HEK293 (cell line): Measurements from ENCODE around the gene MORF4L1.
"Not testable (repeated sequence)": the region's sequence is repeated elsewhere in the genome, so short reads cannot be mapped to it uniquely, and the experiment has no call there.

Experiments
- CTCF ChIA-PET: fragments of 350-600 bp; formaldehyde crosslinking; extraction: SDS; loops from one replicate; lab custom pipeline; 2021; ENCODE audit warnings: antibody characterized with exemption; lab: Yijun Ruan, JAX
- POLR2A ChIA-PET: fragments of 300-600 bp; formaldehyde crosslinking; extraction: SDS; loops from one replicate; lab custom pipeline; 2020; ENCODE audit warnings: antibody characterized with exemption, inconsistent platforms; lab: Yijun Ruan, JAX
- H3K27ac ChIP-seq: fragments of 200-500 bp; sonication (Bioruptor generic); 2 replicates; pipeline ENCODE4 v1.5.1; 2014; ENCODE audit warnings: low read depth, low read length, control low read depth, inconsistent platforms; ENCODE audit errors: extremely low read depth
- H3K36me3 ChIP-seq, 2 experiments: fragments of 200-500 bp in 1 of 2; sonication (Bioruptor generic) in 1 of 2; 1 replicate in 1 of 2; 2 replicates in 1 of 2; pipeline ENCODE4 v1.5.1; 2014 to 2017; ENCODE audit warnings: inconsistent platforms in 2 of 2, low read length in 2 of 2; ENCODE audit not compliant: control insufficient read depth in 2 of 2, insufficient read depth in 1 of 2
- H3K4me1 ChIP-seq: fragments of 200-500 bp; sonication (Bioruptor generic); 2 replicates; pipeline ENCODE4 v1.5.1; 2014; ENCODE audit warnings: mild to moderate bottlenecking, low read length, inconsistent platforms; ENCODE audit not compliant: control insufficient read depth, insufficient read depth
- H3K4me3 ChIP-seq: 2 replicates; pipeline ENCODE4 v1.5.1; 2011; ENCODE audit warnings: low read depth, mild to moderate bottlenecking, control low read depth, low read length, moderate library complexity
- H3K9me3 ChIP-seq: fragments of 200-500 bp; sonication (Bioruptor generic); 2 replicates; pipeline ENCODE4 v1.5.1; 2014; ENCODE audit warnings: low read depth, low read length, inconsistent platforms; ENCODE audit not compliant: control insufficient read depth, insufficient read depth
- OVOL3 ChIP-seq: fragments of 450-650 bp; formaldehyde crosslinking; IDR thresholded peaks from 2 replicates; pipeline ENCODE4 v1.5.1; 2016; ENCODE audit warnings: missing biosample characterization, missing genetic modification characterization
- ZNF121 ChIP-seq: fragments of 450-650 bp; formaldehyde crosslinking; IDR thresholded peaks from 2 replicates; pipeline ENCODE4 v1.5.1; 2016; ENCODE audit warnings: missing biosample characterization, missing genetic modification characterization
- ZNF558 ChIP-seq: fragments of 450-650 bp; formaldehyde crosslinking; IDR thresholded peaks from 2 replicates; pipeline ENCODE4 v1.5.1; 2016; ENCODE audit warnings: missing biosample characterization, missing genetic modification characterization
- ZNF600 ChIP-seq: fragments of 450-650 bp; formaldehyde crosslinking; IDR thresholded peaks from 2 replicates; pipeline ENCODE4 v1.5.1; 2016; ENCODE audit warnings: missing biosample characterization, missing genetic modification characterization
- ZNF76 ChIP-seq: fragments of 450-650 bp; formaldehyde crosslinking; IDR thresholded peaks from 2 replicates; pipeline ENCODE4; 2016; ENCODE audit warnings: low read depth, missing biosample characterization, missing genetic modification characterization, borderline replicate concordance
- TF ChIP-seq, protein P1 (sequence below): fragments of 450-650 bp; formaldehyde crosslinking; IDR thresholded peaks from 2 replicates; pipeline ENCODE4 v1.5.1; 2016; ENCODE audit warnings: missing biosample characterization, missing genetic modification characterization, borderline replicate concordance
- TF ChIP-seq, protein P2 (sequence below): fragments of 450-650 bp; formaldehyde crosslinking; IDR thresholded peaks from 2 replicates; pipeline ENCODE4 v1.5.1; 2016; ENCODE audit warnings: missing biosample characterization, missing genetic modification characterization
- TF ChIP-seq, protein P3 (sequence below): fragments of 450-650 bp; formaldehyde crosslinking; IDR thresholded peaks from 2 replicates; pipeline ENCODE4 v1.5.1; 2016; ENCODE audit warnings: missing biosample characterization, missing genetic modification characterization

The MORF4L1 gene

DNA sequence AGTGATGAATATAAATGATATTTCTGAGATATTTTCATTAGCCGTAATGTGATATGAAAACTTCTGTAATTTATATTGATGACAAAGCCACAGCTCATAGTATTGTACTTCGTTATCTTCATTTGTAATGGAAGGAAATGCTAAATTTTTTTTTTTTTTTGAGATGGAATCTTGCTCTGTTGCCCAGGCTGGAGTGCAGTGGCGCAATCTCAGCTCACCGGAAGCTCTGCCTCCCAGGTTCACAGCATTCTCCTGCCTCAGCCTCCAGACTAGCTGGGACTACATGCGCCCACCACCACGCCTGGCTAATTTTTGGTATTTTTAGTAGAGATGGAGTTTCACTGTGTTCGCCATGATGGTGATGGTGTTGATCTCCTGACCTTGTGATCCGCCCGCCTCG, 7.1 kb upstream of the MORF4L1 start:
- H3K4me1 ChIP-seq, POLR2A ChIA-PET, H3K4me3 ChIP-seq, H3K9me3 ChIP-seq, H3K27ac ChIP-seq, CTCF ChIA-PET, H3K36me3 ChIP-seq: not testable (repeated sequence)
- TF ChIP-seq ZNF121 (tag by site-specific recombination): peak; percentile 37; the same call in 1 of the 2 replicates

DNA sequence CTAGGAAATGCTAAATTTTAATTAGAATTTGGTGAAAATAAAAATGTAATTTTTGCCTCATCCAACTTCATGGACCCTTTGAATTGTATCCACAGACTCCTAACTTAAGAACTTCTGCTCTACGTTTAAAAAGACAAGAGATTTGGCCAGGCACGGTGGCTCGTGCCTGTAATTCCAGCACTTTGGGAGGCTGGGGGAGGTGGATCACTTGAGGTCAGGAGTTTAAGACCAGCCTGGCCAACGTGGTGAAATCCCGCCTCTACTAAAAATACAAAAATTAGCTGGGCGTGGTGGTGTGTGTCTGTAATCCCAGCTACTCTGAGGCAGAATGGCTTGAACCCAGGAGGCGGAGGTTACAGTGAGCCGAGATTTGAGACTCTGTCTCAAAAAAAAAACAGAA, 6.7 kb upstream of the MORF4L1 start:
- CTCF ChIA-PET: interaction anchor here (0.7 kb wide), 1 partner anchor 37 kb away, joined by 3 read pairs; no protein-coding TSS in a partner anchor
- POLR2A ChIA-PET: not testable (repeated sequence)

DNA sequence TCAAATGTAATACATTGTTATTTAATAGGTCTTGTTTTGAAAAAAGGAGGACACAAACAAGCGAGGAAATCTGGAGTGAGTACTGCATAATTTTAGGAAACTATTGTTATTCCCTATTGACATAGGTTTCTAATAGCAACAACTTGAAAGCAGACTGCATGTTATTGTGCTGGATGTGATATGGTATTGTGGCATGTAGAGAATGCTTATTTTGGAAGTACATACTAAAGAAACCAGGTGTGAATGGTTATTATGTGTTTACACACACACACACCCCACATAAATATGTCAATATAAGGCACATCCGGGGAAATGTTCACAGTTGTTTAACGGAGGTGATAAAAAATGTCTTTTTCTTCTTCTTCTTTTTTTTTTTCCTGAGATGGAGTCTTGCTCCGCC, 5.9 kb upstream of the MORF4L1 start:
- POLR2A ChIA-PET: no interaction called here

More for the DNA sequence above, 6.7 kb upstream of the MORF4L1 start:
- H3K4me1 ChIP-seq, H3K9me3 ChIP-seq, H3K4me3 ChIP-seq, H3K36me3 ChIP-seq, H3K27ac ChIP-seq: not testable (repeated sequence)

DNA sequence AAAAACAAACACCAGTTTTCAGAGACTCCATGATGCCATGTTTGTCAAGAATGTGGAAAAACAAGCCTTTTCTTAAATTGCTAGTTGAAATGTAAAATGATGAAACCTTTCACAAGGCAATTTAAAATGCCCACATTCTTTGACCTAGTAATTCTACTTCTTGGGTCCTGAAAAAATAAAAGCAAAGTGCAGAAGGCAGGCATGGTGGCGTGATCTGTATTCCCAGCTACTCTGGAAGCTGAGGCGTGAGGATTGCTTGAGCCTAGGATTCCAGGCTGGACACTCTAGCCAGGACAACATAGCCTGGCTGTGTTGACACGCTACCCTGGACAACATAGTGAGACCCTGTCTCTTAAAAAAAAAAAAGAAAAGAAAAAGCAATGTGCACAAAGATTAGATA, 4.3 kb upstream of the MORF4L1 start:
- Histone ChIP-seq H3K27ac (no peak overlapping the region), H3K4me3 (no peak overlapping the region)
- POLR2A ChIA-PET: interaction anchor here (1.2 kb wide), 1 partner anchor 9 kb away, joined by 5 read pairs; no protein-coding TSS in a partner anchor
- TF ChIP-seq, protein P1, sequence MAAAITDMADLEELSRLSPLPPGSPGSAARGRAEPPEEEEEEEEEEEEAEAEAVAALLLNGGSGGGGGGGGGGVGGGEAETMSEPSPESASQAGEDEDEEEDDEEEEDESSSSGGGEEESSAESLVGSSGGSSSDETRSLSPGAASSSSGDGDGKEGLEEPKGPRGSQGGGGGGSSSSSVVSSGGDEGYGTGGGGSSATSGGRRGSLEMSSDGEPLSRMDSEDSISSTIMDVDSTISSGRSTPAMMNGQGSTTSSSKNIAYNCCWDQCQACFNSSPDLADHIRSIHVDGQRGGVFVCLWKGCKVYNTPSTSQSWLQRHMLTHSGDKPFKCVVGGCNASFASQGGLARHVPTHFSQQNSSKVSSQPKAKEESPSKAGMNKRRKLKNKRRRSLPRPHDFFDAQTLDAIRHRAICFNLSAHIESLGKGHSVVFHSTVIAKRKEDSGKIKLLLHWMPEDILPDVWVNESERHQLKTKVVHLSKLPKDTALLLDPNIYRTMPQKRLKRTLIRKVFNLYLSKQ (tag by site-specific recombination): no peak
- TF ChIP-seq ZNF558 (tag by site-specific recombination): no peak
- TF ChIP-seq, protein P2, sequence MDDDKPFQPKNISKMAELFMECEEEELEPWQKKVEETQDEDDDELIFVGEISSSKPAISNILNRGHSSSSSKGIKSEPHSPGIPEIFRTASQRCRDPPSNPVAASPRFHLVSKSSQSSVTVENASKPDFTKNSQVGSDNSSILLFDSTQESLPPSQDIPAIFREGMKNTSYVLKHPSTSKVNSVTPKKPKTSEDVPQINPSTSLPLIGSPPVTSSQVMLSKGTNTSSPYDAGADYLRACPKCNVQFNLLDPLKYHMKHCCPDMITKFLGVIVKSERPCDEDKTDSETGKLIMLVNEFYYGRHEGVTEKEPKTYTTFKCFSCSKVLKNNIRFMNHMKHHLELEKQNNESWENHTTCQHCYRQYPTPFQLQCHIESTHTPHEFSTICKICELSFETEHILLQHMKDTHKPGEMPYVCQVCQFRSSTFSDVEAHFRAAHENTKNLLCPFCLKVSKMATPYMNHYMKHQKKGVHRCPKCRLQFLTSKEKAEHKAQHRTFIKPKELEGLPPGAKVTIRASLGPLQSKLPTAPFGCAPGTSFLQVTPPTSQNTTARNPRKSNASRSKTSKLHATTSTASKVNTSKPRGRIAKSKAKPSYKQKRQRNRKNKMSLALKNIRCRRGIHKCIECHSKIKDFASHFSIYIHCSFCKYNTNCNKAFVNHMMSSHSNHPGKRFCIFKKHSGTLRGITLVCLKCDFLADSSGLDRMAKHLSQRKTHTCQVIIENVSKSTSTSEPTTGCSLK: no peak
- TF ChIP-seq OVOL3: no peak
- TF ChIP-seq ZNF76 (tag by site-specific recombination): no peak
- TF ChIP-seq, all 188 proteins: peak for 0
- peaks cover 3% of the 10 kb centered on the region; the same call in 1 of the 2 replicates for H3K4me1 ChIP-seq
- no peaks in the 10 kb centered on the region for H3K9me3 ChIP-seq
- H3K36me3 ChIP-seq: no peaks in the 10 kb centered on the region
- CTCF ChIA-PET: interaction anchor here (0.6 to 0.7 kb wide), 2 partner anchors 9 to 53 kb away, joined by 3 to 5 read pairs; no protein-coding TSS in a partner anchor

More for the DNA sequence above, 5.9 kb upstream of the MORF4L1 start:
- Histone ChIP-seq H3K36me3 (no peaks in the 10 kb centered on the region), H3K4me3 (no peak overlapping the region), H3K27ac (no peak overlapping the region), H3K4me1 (peaks cover 3% of the 10 kb centered on the region; the same call in 1 of the 2 replicates), H3K9me3 (no peaks in the 10 kb centered on the region)
- CTCF ChIA-PET: interaction anchor here (0.6 kb wide), 2 partner anchors 12 to 343 kb away, joined by 3 to 5 read pairs; no protein-coding TSS in a partner anchor
- TF ChIP-seq ZNF600: peak; percentile 38; the same call in 1 of the 2 replicates
- TF ChIP-seq, protein P3, sequence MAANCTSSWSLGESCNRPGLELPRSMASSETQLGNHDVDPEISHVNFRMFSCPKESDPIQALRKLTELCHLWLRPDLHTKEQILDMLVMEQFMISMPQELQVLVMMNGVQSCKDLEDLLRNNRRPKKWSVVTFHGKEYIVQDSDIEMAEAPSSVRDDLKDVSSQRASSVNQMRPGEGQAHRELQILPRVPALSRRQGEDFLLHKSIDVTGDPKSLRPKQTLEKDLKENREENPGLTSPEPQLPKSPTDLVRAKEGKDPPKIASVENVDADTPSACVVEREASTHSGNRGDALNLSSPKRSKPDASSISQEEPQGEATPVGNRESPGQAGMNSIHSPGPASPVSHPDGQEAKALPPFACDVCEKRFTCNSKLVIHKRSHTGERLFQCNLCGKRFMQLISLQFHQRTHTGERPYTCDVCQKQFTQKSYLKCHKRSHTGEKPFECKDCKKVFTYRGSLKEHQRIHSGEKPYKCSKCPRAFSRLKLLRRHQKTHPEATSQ (tag by site-specific recombination): no peak
